Activated gamma-delta T cell treated with Interleukin-2 at 50 U/mL for 16 hours (primary cell): ENCODE results near the gene GIMAP1.
A peak's percentile ranks its signal among the peaks of the same experiment; 100 is the strongest.
"Not testable (repeated sequence)": the region's sequence is repeated elsewhere in the genome, so short reads cannot be mapped to it uniquely, and the experiment has no call there.

ENCODE experiments used
- DNase-seq: peaks from one replicate; pipeline ENCODE4 v3.0.0-alpha.2; 2020

Gene GIMAP1

GRCh38 chr7:150716368-150716767 is at the start of gene GIMAP1:
Gene GIMAP1 (plus strand): TSS chr7:150716613. CDS start chr7:150719048, 2,435 bp downstream.
- peak; percentile 67 for DNase-seq

DNA sequence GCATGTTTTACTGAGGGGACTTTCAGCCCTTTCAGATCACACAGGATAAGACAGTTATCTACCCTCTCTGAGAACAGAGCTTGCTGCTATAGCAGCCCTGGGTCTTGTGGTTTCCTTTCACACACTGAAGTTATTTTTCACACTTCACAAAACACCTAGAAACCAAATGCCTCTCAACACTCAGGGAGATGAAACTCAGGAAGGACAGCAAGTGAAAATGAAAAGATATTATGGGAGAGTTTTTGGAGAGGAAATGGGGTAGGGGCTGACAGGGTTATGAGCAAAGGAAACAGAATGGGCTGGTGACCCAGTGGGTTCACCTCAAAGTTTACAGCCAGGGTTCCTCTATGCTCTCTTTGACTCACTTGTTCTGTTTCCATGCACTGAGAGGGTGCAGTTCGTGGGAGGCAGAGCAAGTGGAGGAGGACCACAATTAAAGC is 47.9 kb upstream of the GIMAP1 start:
- peak; percentile 55 for DNase-seq

DNA sequence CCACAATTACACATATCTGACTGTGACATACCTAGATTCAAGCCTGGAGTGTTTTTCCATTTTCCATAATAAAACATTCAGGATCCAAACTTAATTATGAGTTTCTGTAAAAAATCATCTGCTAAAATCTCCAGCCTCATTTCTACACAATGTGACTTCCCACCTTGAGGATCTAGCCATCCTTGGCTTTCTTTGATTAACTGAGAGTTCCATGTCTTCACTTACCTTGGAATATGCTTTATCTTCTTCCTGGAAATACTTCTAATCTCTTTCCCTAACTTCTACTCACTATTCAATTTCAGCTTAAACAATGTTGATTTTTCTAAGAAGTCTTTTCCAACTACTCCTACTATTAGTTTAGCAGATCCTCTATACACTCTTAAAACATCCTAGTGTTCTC is 47.4 kb upstream of the GIMAP1 start:
- DNase-seq = no peak

GRCh38 chr7:150671798-150672585 is 44.4 kb upstream of the GIMAP1 start:
- not testable (repeated sequence) for DNase-seq

- DNase-seq = no peak
Measured at GRCh38 chr7:150675714-150676113, 40.7 kb upstream of the GIMAP1 start.

GRCh38 chr7:150676276-150676675 is 40.1 kb upstream of the GIMAP1 start:
- DNase-seq = not testable (repeated sequence)

DNA sequence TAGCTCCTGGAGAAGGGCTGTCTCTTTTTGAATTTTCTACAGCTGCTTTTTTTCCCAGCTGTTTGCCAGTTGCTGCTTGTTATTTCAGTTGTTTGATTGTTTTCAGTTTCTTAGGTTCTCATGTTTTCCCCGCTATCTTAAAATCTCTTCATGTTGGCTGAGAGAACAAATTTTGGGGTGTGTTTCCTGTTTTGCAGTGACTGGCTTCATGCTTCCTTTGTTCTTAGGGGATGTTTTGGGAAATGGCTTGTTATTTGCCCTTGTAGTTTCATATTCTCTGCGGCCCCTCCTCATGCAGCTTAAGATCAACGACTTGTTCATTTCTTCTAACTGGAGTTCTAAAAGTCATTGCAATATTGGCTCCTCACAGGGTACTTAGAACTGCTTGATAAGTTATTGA is 39.6 kb upstream of the GIMAP1 start:
- DNase-seq = not testable (repeated sequence)

- DNase-seq = peak; percentile 26
Measured at GRCh38 chr7:150678601-150679000, 37.8 kb upstream of the GIMAP1 start.

- DNase-seq = not testable (repeated sequence)
Measured at GRCh38 chr7:150680364-150680763, 36.0 kb upstream of the GIMAP1 start.

GRCh38 chr7:150685219-150686029 is 31.0 kb upstream of the GIMAP1 start, which contains the start of gene GIMAP2:
Gene GIMAP2 (plus strand): TSS chr7:150685706. CDS start chr7:150687060, 1,354 bp downstream.
- DNase-seq = no peak

GRCh38 chr7:150686030-150686631 is 30.3 kb upstream of the GIMAP1 start:
- no peak for DNase-seq

DNA sequence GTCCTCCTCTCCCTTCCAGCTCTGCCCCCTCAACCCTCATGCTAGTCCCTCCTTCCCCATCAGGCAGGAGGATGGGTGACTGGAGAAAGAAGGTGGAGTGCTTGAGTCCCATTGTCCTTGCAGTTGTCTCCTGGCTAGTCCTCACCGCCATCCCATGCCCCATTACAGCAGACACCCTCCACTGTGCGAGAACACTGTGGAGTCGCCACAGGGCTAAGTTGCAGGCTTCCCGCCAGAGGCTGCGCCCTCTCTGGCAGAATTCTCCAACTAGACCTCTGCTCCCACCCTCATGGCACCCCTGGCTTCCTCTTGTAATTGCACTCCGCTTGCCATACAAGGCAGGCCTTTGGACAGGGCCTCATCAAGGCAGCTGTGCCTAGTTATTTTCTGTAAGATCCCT is 27.8 kb upstream of the GIMAP1 start:
- DNase-seq = no peak

- no peak for DNase-seq
Measured at GRCh38 chr7:150695654-150696053, 20.8 kb upstream of the GIMAP1 start.

DNA sequence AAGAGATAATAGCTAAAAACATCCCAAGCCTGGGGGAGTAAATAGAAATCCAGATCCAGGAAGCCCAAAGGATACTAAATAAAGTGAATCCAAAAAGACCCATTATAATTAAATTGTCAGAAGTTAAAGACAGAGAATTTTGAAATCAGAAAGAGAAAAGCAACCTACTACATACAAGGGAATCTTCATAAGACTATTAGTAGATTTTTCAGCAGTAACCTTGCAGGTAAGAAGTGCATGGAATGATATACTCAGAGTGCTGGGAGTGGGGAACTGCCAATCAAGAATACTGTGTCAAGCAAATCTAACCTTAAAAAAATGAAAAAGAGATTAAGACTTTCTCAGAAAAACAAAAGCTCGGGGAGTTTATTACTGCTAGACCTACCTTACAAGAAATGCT is 13.2 kb upstream of the GIMAP1 start:
- DNase-seq = no peak

GRCh38 chr7:150715293-150715692 is 1.1 kb upstream of the GIMAP1 start:
- DNase-seq = no peak

DNA sequence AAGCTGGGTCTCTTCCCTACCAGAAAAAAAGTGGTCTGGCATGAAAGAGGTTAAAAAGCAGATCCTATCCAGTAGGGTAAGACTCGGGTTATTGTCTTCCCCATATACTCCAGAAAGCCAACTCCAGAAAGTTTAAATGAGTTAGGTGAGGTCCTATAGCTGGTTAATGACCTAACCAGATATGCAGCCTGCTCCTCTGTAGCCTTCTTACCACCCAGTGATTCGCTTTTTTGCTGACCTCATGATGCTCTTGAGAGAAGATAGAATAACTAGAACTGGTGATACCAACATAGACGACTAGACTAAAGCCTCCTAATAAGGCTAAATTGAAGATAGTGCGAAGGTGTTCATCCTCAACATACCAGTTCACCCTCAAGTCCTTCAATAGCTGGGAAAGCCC is 675 bp upstream of the GIMAP1 start:
- DNase-seq = no peak

DNA sequence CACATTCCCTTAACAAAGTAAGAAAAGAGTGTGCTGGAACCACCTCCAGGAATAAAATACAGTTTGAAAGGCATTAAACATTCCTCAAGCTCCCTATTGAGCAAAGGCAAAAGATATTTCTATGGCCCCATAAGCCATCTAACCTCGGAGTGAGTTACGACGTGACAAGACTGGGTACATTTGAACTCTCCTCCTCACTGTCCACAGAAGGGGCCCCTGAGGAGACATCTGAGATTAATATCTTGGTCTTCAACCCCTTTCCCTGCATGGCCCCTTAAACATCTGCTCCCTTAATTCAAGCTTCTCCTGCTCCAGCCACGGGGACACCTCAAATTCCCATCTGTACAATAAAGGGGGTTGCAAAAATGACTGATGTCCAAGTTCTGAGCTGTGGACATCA is 526 bp downstream of the GIMAP1 start:
- DNase-seq = no peak

- no peak for DNase-seq
Measured at GRCh38 chr7:150717814-150718420, 1.5 kb downstream of the GIMAP1 start.

DNA sequence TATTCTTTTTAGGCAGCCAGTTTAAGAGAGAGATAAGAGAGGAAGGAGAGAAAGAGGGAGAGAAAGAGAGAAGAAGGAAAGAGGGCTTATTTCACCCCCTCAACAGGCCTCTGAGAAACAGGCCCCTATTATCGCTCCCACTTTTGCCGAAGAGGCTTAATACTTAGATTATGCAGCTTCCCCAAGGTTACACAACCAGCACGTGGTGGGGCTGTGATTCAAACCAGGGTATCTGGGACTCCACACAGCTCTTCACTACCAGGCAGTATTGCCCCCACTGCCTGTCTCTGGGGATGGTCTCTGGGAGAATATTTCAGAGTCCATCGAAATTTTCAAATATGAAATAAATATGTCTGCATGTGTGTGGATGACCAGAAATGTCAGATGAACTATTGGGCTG is 3.0 kb downstream of the GIMAP1 start:
- DNase-seq = no peak

GRCh38 chr7:150719960-150720891 is 3.8 kb downstream of the GIMAP1 start:
- DNase-seq = no peak

DNA sequence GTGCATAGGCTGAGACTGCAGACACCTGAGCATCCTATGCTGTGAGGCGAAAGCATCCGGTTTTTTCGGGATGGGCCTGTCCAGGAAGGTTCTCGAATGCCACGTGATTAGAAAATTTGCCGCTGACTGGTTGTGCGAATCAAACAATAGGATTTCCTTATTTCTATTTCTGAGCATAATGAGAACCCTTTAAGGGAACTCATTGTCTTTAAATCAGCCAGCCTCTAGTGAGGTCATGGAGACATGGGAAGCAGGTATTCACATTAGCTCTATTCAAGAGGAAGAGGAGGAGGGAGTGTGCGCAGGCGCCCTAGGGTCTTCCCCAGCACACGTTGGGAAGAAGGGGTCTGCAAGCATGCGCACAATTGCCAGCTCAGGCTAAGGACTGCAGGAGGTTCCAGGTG is 5.6 kb downstream of the GIMAP1 start:
- no peak for DNase-seq

DNA sequence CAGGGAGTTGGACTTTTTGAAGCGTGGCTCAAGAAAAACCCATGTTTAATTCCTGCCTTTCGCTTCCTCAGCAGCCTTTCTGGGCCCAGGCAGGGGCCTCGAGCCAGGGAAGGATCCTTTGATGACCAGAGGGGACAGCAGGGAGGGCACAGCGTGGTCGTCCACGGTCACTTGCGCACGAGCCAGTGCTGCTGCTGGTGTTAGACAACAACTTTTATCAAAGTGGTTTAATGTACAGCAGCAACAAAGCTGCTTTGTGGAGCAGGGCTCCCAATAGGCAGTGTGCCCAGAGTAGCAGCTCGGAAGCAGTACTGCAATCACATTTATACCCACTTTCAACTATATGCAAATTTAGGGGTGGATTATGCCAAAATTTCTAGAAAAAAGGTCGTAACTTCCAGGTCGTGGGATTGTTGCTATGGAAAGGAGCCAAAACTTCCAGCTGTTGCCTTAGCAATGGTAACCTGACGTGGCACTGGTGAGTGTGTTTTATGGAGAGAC is 6.1 kb downstream of the GIMAP1 start:
- no peak for DNase-seq
